HepG2 (cell line): ENCODE measurements around the gene GRIA3. TPM values are rescaled to one million over a fixed set of nuclear protein-coding genes. Genes with fewer than 3 reads are reported as not detected.

ENCODE experiments used
- ATAC-seq: fragments of 200-7000 bp; cut with Tn5 transposase; 3 replicates; pipeline ENCODE4 v1.9.1; 2020; ENCODE audit warnings: mild to moderate bottlenecking, moderate library complexity
- BruUV-seq: library from RNA; stranded (reverse); fragments of 400-500 nt; replicated peaks from 2 replicates; lab custom pipeline; 2021; lab: Mats Ljungman, UMichigan
- CTCF ChIA-PET: fragments of 300-600 bp; formaldehyde crosslinking; extraction: SDS; loops from one replicate; lab custom pipeline; 2021; ENCODE audit warnings: low total read pairs, inconsistent platforms, low intra/inter-chr PET ratio; lab: Yijun Ruan, JAX
- POLR2A ChIA-PET: fragments of 350-600 bp; sonication (Branson Sonifier 250); formaldehyde crosslinking; loops from one replicate; lab custom pipeline; 2020; ENCODE audit warnings: antibody characterized with exemption, inconsistent platforms; lab: Yijun Ruan, JAX
- DNase-seq: peaks from one replicate; pipeline ENCODE4 v3.0.0-alpha.2; 2015; ENCODE audit warnings: low spot score
- FAIRE-seq: peaks from 3 replicates; lab custom pipeline; 2011; peaks lifted over from hg19 to GRCh38; lab: Jason Lieb, UNC
- H2AFZ ChIP-seq: one replicate; pipeline ENCODE4 v1.6.1; 2011; ENCODE audit warnings: low read length, inconsistent platforms
- H3K27ac ChIP-seq: fragments of 300-600 bp; 3 replicates; pipeline ENCODE4 v1.8.0; 2011; ENCODE audit warnings: mixed run types, mild to moderate bottlenecking, mixed read lengths, low read length, inconsistent platforms; ENCODE audit not compliant: insufficient read depth; ENCODE audit errors: extremely low read length
- H3K27me3 ChIP-seq, 2 experiments: fragments of 200-600 bp in 1 of 2; 2 replicates in 1 of 2; 3 replicates in 1 of 2; pipeline versions ENCODE4 v1.6.0 to v1.8.0; 2011; ENCODE audit warnings: low read length in 2 of 2, mild to moderate bottlenecking in 2 of 2, moderate library complexity in 2 of 2, inconsistent platforms in 1 of 2; ENCODE audit not compliant: insufficient read depth in 2 of 2, control insufficient read depth in 1 of 2
- H3K36me3 ChIP-seq, 2 experiments: fragments of 200-600 bp in 1 of 2; replicated peaks in 1 of 2; 2 replicates in 1 of 2; 3 replicates in 1 of 2; pipeline versions ENCODE4 v1.5.1 to v1.8.0; 2011; ENCODE audit warnings: low read length in 2 of 2, inconsistent platforms in 1 of 2; ENCODE audit not compliant: insufficient read depth in 2 of 2, control insufficient read depth in 1 of 2
- H3K4me1 ChIP-seq: 2 replicates; pipeline ENCODE4 v1.5.1; 2012; ENCODE audit warnings: low read length, inconsistent platforms; ENCODE audit not compliant: insufficient read depth
- H3K4me2 ChIP-seq: 2 replicates; pipeline ENCODE4 v1.6.0; 2011; ENCODE audit warnings: low read depth, low read length, inconsistent platforms
- H3K4me3 ChIP-seq, 3 experiments: fragments of 200-600 bp in 1 of 3; sonication (generic), shearing (Covaris generic) in 1 of 3; replicated peaks in 1 of 3; 2 replicates each; pipeline ENCODE4 v1.5.1; 2011 to 2016; ENCODE audit warnings: low read length in 3 of 3, inconsistent platforms in 2 of 3, low read depth in 2 of 3, mild to moderate bottlenecking in 2 of 3, control low read depth in 1 of 3, mixed read lengths in 1 of 3; ENCODE audit not compliant: insufficient read depth in 1 of 3
- H3K79me2 ChIP-seq: one replicate; pipeline ENCODE4 v1.6.1; 2011; ENCODE audit warnings: low read length, inconsistent platforms; ENCODE audit not compliant: insufficient read depth
- H3K9ac ChIP-seq: 2 replicates; pipeline ENCODE4 v1.6.0; 2011; ENCODE audit warnings: mild to moderate bottlenecking, low read depth, low read length, inconsistent platforms; ENCODE audit not compliant: insufficient read depth
- H3K9me3 ChIP-seq: 2 replicates; pipeline ENCODE4 v1.5.1; 2012; ENCODE audit warnings: mild to moderate bottlenecking, low read length
- H4K20me1 ChIP-seq: 2 replicates; pipeline ENCODE4 v1.6.0; 2011; ENCODE audit warnings: inconsistent platforms, mild to moderate bottlenecking, low read length, moderate library complexity; ENCODE audit not compliant: insufficient read depth
- CENPX ChIP-seq: sonication (generic); formaldehyde crosslinking; IDR thresholded peaks from 2 replicates; pipeline ENCODE4 v1.9.0; 2021; ENCODE audit warnings: mild to moderate bottlenecking, missing genetic modification reagents, moderate library complexity
- HOXA5 ChIP-seq: sonication (generic); formaldehyde crosslinking; IDR thresholded peaks from 2 replicates; pipeline ENCODE4 v1.4.0; 2020; ENCODE audit warnings: missing genetic modification reagents
- MAFF ChIP-seq: IDR thresholded peaks from 2 replicates; pipeline ENCODE4 v1.6.1; 2011; ENCODE audit warnings: low read depth, low read length, improper control_type of control experiment
- MAFK ChIP-seq, 2 experiments: IDR thresholded peaks in 1 of 2; conservative IDR thresholded peaks in 1 of 2; 2 replicates each; pipeline ENCODE4 v1.6.1; 2011; ENCODE audit warnings: improper control_type of control experiment in 2 of 2, low read length in 2 of 2
- SALL2 ChIP-seq: sonication (generic); formaldehyde crosslinking; IDR thresholded peaks from 2 replicates; pipeline ENCODE4 v1.8.1; 2023; ENCODE audit warnings: mild to moderate bottlenecking, missing genetic modification reagents, inconsistent platforms
- SMYD3 ChIP-seq: sonication (generic); formaldehyde crosslinking; IDR thresholded peaks from 2 replicates; pipeline ENCODE4 v1.8.1; 2023; ENCODE audit warnings: mild to moderate bottlenecking, missing genetic modification reagents
- SOX5 ChIP-seq: IDR thresholded peaks from 2 replicates; pipeline ENCODE4 v1.6.1; 2016; ENCODE audit warnings: borderline replicate concordance
- SOX6 ChIP-seq, 2 experiments: fragments of 450-650 bp in 1 of 2; sonication (generic) in 1 of 2; formaldehyde crosslinking in 1 of 2; IDR thresholded peaks; 2 replicates each; pipeline versions ENCODE4 v1.4.0 to v1.6.1; 2017 to 2020; ENCODE audit warnings: antibody characterized with exemption in 1 of 2, mild to moderate bottlenecking in 1 of 2, missing genetic modification reagents in 1 of 2
- ZBTB20 ChIP-seq: sonication (generic); formaldehyde crosslinking; IDR thresholded peaks from 2 replicates; pipeline ENCODE4 v1.8.1; 2023; ENCODE audit warnings: missing genetic modification reagents, low read depth, mild to moderate bottlenecking, borderline replicate concordance
- ZMYM4 ChIP-seq: sonication (generic); formaldehyde crosslinking; IDR thresholded peaks from 2 replicates; pipeline ENCODE4 v1.8.1; 2023; ENCODE audit warnings: mild to moderate bottlenecking, missing genetic modification reagents
- ZNF337 ChIP-seq: sonication (generic); formaldehyde crosslinking; IDR thresholded peaks from 2 replicates; pipeline ENCODE4 v1.5.1; 2020; ENCODE audit warnings: missing genetic modification reagents, low read depth, mild to moderate bottlenecking, borderline replicate concordance
- ZNF496 ChIP-seq: sonication (generic); formaldehyde crosslinking; IDR thresholded peaks from 2 replicates; pipeline ENCODE4 v1.8.1; 2023; ENCODE audit warnings: mild to moderate bottlenecking, moderate library complexity, missing genetic modification reagents; ENCODE audit not compliant: insufficient replicate concordance
- ZNF558 ChIP-seq: sonication (generic); formaldehyde crosslinking; IDR thresholded peaks from 2 replicates; pipeline ENCODE4 v1.9.0; 2022; ENCODE audit warnings: mild to moderate bottlenecking, missing genetic modification reagents, borderline replicate concordance
- ZNF7 ChIP-seq: IDR thresholded peaks from 2 replicates; pipeline ENCODE4 v1.6.1; 2016; ENCODE audit warnings: missing biosample characterization, missing genetic modification reagents
- ZNF891 ChIP-seq: sonication (generic); formaldehyde crosslinking; IDR thresholded peaks from 2 replicates; pipeline ENCODE4 v1.5.0; 2020; ENCODE audit warnings: mild to moderate bottlenecking, missing genetic modification reagents
- ZSCAN25 ChIP-seq: sonication (generic); formaldehyde crosslinking; IDR thresholded peaks from 2 replicates; pipeline ENCODE4 v1.8.0; 2022; ENCODE audit warnings: mild to moderate bottlenecking, missing genetic modification reagents
- WGBS: methylation state at CpG from one replicate; pipeline ENCODE4 v1.1.6; 2017; ENCODE audit warnings: low lambda C conversion rate; 5-methylcytosine and 5-hydroxymethylcytosine counted together
- in situ Hi-C: cut with HindIII; loops from 2 replicates; pipeline ENCODE4 v1.10.0; 2017; ENCODE audit warnings: low pct_unique_long_range_greater_than_20kb; ENCODE audit not compliant: extremely low pct_ligation_motif_present
- intact Hi-C: fragments of 100-400 bp; cut with micrococcal nuclease; formaldehyde crosslinking; loops from one replicate; pipeline ENCODE4 v1.10.0; 2022; ENCODE audit not compliant: unreplicated experiment
- polyA plus RNA-seq, 8 experiments: library from polyadenylated mRNA; depleted of rRNA in 3 of 8; stranded (reverse) in 7 of 8; unstranded in 1 of 8; fragments of >200 nt; fragmentation: Illumina TruSeq in 4 of 8; extraction: Trizol in 4 of 8; gene quantifications; 2 replicates each; pipeline versions ENCODE4 v1.2.1 to v1.2.3, GENCODE V29; 2011 to 2016; ENCODE audit warnings: low read depth in 4 of 8, missing spikeins in 1 of 8, mixed read lengths in 1 of 8; ENCODE audit not compliant: insufficient read depth in 1 of 8
- total RNA-seq, 5 experiments: library from RNA; depleted of rRNA; stranded (reverse); fragments of >200 nt; fragmentation: Illumina TruSeq; extraction: Trizol; gene quantifications; 2 replicates each; pipeline ENCODE4 v1.2.3, GENCODE V29; 2016; ENCODE audit warnings: low read depth in 1 of 5
- TF ChIP-seq, protein P1 (sequence below): sonication (generic); formaldehyde crosslinking; IDR thresholded peaks from 2 replicates; pipeline ENCODE4 v1.4.0; 2020; ENCODE audit warnings: mild to moderate bottlenecking, missing genetic modification reagents

GRIA3 gene
- total and polyA plus RNA-seq, 2 of the 13 experiments (the other 11 are each of a cell fraction or from before 2014, with no cell fraction given), result not detected

DNA sequence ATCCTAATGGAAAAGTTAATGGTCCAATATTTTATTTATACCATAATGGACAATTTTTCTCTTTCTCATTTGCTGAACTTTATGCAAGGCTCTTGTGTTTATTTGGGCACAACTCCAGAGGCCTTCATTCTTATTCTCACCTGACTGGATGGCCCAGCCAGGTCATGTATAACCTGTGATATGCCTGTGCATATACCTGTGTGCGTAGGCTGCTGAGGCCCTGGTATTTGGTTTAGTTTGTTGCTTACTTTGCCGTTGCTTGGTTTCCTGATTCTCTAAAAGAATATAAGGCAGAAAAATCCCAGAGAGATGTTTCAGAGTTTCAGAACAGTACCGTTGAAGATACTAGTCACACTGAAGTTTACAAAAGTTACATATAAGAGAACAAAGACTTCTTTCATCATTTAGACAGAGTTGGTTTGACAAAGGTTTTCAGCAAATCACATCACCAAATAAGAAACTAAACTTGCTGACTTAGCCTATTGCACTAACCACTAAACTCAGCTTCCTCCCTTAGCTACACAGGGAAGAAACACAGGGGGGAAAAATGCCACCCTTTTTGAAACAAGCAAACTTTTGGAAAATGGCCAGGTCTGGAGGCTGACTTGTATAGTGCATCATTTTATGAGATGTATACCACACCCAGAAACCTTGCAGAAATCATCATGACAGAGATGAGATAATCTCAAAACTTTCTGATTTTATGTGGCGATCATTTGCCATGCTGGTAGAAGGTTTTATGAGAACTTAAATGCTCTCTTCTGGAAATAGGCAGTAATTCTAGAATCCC is 248.5 kb downstream of the GRIA3 start:
- WGBS, result 34% methylated on average over 4 of the region's 4 CpGs
- H3K27me3 ChIP-seq, result no peaks in the 10 kb centered on the region
- no peaks in the 10 kb centered on the region for H3K4me1 ChIP-seq
- in situ Hi-C loops, result no loop called here
- DNase-seq (no peak), ATAC-seq (no peak), FAIRE-seq (no peak)
- H3K4me2 ChIP-seq, result no peak overlapping the region
- H2AFZ ChIP-seq, result no peak overlapping the region
- H3K79me2 ChIP-seq, result no peaks in the 10 kb centered on the region
- no peak overlapping the region for H3K4me3 ChIP-seq
- intact Hi-C loops, result no loop called here
- no peaks in the 10 kb centered on the region for H3K9me3 ChIP-seq
- no TSS peak for BruUV-seq
- ChIA-PET CTCF (no interaction called here), POLR2A (no interaction called here)
- no peak overlapping the region for H3K27ac ChIP-seq
- no peaks in the 10 kb centered on the region for H4K20me1 ChIP-seq
- H3K9ac ChIP-seq, result no peak overlapping the region
- H3K36me3 ChIP-seq, result no peaks in the 10 kb centered on the region
- TF ChIP-seq MAFF, result 0 out of 2 replicates have a peak, but pooled peaks have one; percentile 8
- 0 out of 4 replicates have a peak, but pooled peaks of 1 of the 2 experiments have one; percentile 7 for TF ChIP-seq MAFK (conservative IDR thresholded peaks at IDR 0.05 in 1 of 2, IDR thresholded peaks at IDR 0.05 in 1 of 2; ENCODE audit: low read length in 2 of 2)
- no peak for TF ChIP-seq ZNF496 (CRISPR knock-in tag)
- TF ChIP-seq SALL2, result no peak

DNA sequence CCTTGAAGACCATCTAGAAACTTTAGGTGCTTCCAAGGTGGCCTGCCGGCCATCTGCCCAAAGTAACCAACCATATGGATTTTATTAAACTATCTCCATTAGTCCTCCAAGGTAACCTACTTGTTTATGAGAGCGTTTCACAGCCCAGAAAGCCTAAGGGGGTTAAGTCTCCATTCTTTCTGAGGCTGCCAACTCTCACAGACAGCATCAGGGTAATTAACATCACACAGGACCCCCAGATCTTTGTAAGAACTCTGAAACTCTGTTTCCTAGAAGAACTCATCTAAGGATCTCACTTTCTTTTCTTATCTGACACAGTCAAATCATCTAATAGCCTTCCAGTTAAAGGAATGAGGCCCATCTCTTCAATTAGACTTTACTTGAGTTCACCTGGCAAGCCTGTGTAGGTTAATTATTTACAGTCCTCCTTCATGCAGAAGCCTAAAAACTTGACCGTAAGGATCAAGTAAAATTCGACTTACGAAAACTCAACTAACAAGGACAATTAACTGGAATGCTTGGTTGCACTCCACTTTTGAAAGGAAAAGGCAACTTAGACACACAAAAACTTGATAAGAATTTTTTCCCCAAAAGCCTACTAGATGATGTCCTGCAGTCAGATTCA is 252.5 kb downstream of the GRIA3 start:
- no peaks in the 10 kb centered on the region for H3K9me3 ChIP-seq
- in situ Hi-C loops (no loop called here), intact Hi-C loops (no loop called here)
- TF ChIP-seq ZMYM4 (CRISPR knock-in tag), result no peak
- TF ChIP-seq ZNF337 (CRISPR knock-in tag), result no peak
- no peak for TF ChIP-seq CENPX (CRISPR knock-in tag)
- TF ChIP-seq ZSCAN25, result no peak
- no peak for TF ChIP-seq ZNF7 (CRISPR knock-in tag)
- no peak for TF ChIP-seq SOX6 (IDR thresholded peaks at IDR 0.05)
- TF ChIP-seq SOX6 (CRISPR knock-in tag; IDR thresholded peaks at IDR 0.05), result no peak
- no peak for TF ChIP-seq SMYD3 (CRISPR knock-in tag)
- TF ChIP-seq ZBTB20 (CRISPR knock-in tag), result no peak
- no peak for TF ChIP-seq ZNF558 (CRISPR knock-in tag)
- TF ChIP-seq HOXA5 (CRISPR knock-in tag), result no peak
- TF ChIP-seq, protein P1, sequence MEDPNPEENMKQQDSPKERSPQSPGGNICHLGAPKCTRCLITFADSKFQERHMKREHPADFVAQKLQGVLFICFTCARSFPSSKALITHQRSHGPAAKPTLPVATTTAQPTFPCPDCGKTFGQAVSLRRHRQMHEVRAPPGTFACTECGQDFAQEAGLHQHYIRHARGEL (CRISPR knock-in tag), result no peak
- no peak for TF ChIP-seq ZNF891 (CRISPR knock-in tag)
- TF ChIP-seq SOX5, result no peak
- no peak for DNase-seq
- no peak overlapping the region for H2AFZ ChIP-seq
- H4K20me1 ChIP-seq, result no peaks in the 10 kb centered on the region
- no peak overlapping the region for H3K27ac ChIP-seq
- no peak overlapping the region for H3K4me3 ChIP-seq
- POLR2A ChIA-PET, result no interaction called here
- CTCF ChIA-PET, result no interaction called here
- no peak overlapping the region for H3K9ac ChIP-seq
- FAIRE-seq, result no peak
- 2% methylated on average over 5 of the region's 5 CpGs for WGBS
- H3K36me3 ChIP-seq, result no peaks in the 10 kb centered on the region
- H3K79me2 ChIP-seq, result no peaks in the 10 kb centered on the region
- H3K4me1 ChIP-seq, result no peaks in the 10 kb centered on the region
- H3K27me3 ChIP-seq, result no peaks in the 10 kb centered on the region
- no peak overlapping the region for H3K4me2 ChIP-seq
- BruUV-seq, result no TSS peak
- ATAC-seq, result no peak
